ENCODE measurements around the gene PIK3R1. TPM values are rescaled to one million over a fixed set of nuclear protein-coding genes. Genes with fewer than 3 reads are reported as not detected.

The PIK3R1 gene
- total RNA-seq, 1 experiment from 2014 or later = 1.7 TPM

- H3K9me2 ChIP-seq (replicated peaks; ENCODE audit: low read length) = no peaks in the 10 kb centered on the region
- intact Hi-C loops (cut with micrococcal nuclease) = no loop called here
- no peak overlapping the region for H3K4me3 ChIP-seq (ENCODE audit: low read length)
- CTCF ChIA-PET = no interaction called here
- H3K79me2 ChIP-seq (ENCODE audit: low read length) = no peaks in the 10 kb centered on the region
- H4K20me1 ChIP-seq (ENCODE audit: low read length) = no peaks in the 10 kb centered on the region
- H3F3A ChIP-seq (ENCODE audit: low read length, unreplicated experiment) = no peaks in the 10 kb centered on the region
- H2AFZ ChIP-seq (ENCODE audit: low read length) = no peak overlapping the region
- BruUV-seq (replicated peaks) = no TSS peak
- no peaks in the 10 kb centered on the region for H3K4me1 ChIP-seq (ENCODE audit: insufficient read depth, low read length)
- no peak overlapping the region for H3K4me2 ChIP-seq (ENCODE audit: low read length)
- H3K27me3 ChIP-seq (ENCODE audit: low read length) = no peaks in the 10 kb centered on the region
- no peaks in the 10 kb centered on the region for H3K36me3 ChIP-seq (ENCODE audit: low read depth, low read length)
- no peak overlapping the region for H3K27ac ChIP-seq (ENCODE audit: low read length)
- ATAC-seq (no peak), DNase-seq (no peak)
- no peak overlapping the region for H3K9ac ChIP-seq (ENCODE audit: low read length)
- H3K9me3 ChIP-seq (ENCODE audit: low read length) = no peaks in the 10 kb centered on the region
- POLR2A ChIA-PET (ENCODE audit: unreplicated experiment) = no interaction called here
- TF ChIP-seq EZH2phosphoT487 (IDR thresholded peaks at IDR 0.05; ENCODE audit: borderline replicate concordance, low read length) (no peak), EZH2 (IDR thresholded peaks at IDR 0.05; ENCODE audit: low read length, unreplicated experiment) (no peak)
- TF ChIP-seq, protein P1, sequence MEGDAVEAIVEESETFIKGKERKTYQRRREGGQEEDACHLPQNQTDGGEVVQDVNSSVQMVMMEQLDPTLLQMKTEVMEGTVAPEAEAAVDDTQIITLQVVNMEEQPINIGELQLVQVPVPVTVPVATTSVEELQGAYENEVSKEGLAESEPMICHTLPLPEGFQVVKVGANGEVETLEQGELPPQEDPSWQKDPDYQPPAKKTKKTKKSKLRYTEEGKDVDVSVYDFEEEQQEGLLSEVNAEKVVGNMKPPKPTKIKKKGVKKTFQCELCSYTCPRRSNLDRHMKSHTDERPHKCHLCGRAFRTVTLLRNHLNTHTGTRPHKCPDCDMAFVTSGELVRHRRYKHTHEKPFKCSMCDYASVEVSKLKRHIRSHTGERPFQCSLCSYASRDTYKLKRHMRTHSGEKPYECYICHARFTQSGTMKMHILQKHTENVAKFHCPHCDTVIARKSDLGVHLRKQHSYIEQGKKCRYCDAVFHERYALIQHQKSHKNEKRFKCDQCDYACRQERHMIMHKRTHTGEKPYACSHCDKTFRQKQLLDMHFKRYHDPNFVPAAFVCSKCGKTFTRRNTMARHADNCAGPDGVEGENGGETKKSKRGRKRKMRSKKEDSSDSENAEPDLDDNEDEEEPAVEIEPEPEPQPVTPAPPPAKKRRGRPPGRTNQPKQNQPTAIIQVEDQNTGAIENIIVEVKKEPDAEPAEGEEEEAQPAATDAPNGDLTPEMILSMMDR (conservative IDR thresholded peaks at IDR 0.05; ENCODE audit: low read depth, low read length) = no peak
Measured at GRCh38 chr5:68227532-68228160, 12.1 kb downstream of the PIK3R1 start.

DNA sequence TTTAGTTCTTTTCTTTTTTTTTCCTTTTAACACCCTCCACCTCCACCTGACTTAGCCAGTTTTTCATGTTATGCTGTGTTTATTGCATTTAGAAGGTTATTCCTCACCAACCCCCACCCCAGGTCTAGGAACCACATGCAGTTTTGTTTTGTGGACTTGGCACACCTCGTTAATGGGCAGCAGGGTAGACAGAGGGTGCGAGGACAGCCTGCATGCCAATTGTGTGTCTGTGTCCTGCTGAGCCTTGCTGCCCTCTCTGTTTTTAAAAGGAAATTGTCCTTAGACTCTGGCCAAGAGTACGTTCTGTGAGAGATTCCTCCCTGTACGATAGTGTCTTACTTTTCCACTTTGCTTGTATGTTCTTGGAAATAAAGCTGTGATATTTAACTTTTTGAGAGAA lies 13.9 kb downstream of the PIK3R1 start:
- Histone ChIP-seq H3K27me3 (ENCODE audit: low read length) (no peaks in the 10 kb centered on the region), H3F3A (ENCODE audit: low read length, unreplicated experiment) (no peaks in the 10 kb centered on the region), H3K9ac (ENCODE audit: low read length) (no peak overlapping the region), H3K79me2 (ENCODE audit: low read length) (no peaks in the 10 kb centered on the region), H3K4me3 (ENCODE audit: low read length) (no peak overlapping the region), H3K4me1 (ENCODE audit: insufficient read depth, low read length) (no peaks in the 10 kb centered on the region), H3K36me3 (ENCODE audit: low read depth, low read length) (no peaks in the 10 kb centered on the region), H3K4me2 (ENCODE audit: low read length) (no peak overlapping the region), H4K20me1 (ENCODE audit: low read length) (no peaks in the 10 kb centered on the region), H3K9me2 (replicated peaks; ENCODE audit: low read length) (no peaks in the 10 kb centered on the region), H3K9me3 (ENCODE audit: low read length) (no peaks in the 10 kb centered on the region), H2AFZ (ENCODE audit: low read length) (no peak overlapping the region), H3K27ac (ENCODE audit: low read length) (no peak overlapping the region)
- intact Hi-C loops (cut with micrococcal nuclease) = no loop called here
- no TSS peak for BruUV-seq (replicated peaks)
- ATAC-seq = no peak
- DNase-seq = no peak
- ChIA-PET CTCF (no interaction called here), POLR2A (ENCODE audit: unreplicated experiment) (no interaction called here)
- TF ChIP-seq EZH2phosphoT487 (IDR thresholded peaks at IDR 0.05; ENCODE audit: borderline replicate concordance, low read length) (no peak), EZH2 (IDR thresholded peaks at IDR 0.05; ENCODE audit: low read length, unreplicated experiment) (no peak)
- TF ChIP-seq, protein P1 (conservative IDR thresholded peaks at IDR 0.05; ENCODE audit: low read depth, low read length) = no peak

DNA sequence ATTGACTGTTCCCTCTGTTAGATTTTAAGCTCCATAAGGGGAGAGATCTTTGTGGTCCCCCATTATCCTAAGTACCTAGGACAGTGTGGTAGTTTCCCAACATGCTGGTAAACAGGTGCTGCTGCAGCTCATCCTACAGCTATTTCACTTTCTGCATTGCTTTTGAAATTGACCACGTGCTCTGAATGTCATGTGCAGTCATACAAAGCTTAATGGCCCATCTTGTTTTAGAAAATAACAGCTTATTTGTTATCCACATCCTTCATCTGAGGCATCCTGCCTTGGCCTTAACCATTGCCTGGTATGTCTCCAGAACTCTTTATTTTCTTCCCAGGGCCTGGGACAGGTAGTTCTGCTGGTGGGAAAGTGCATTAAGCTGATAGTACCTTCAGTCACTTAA lies 14.7 kb downstream of the PIK3R1 start:
- H2AFZ ChIP-seq (ENCODE audit: low read length) = no peak overlapping the region
- no peaks in the 10 kb centered on the region for H3K9me3 ChIP-seq (ENCODE audit: low read length)
- no peak overlapping the region for H3K4me3 ChIP-seq (ENCODE audit: low read length)
- ATAC-seq (no peak), DNase-seq (no peak)
- ChIA-PET POLR2A (ENCODE audit: unreplicated experiment) (no interaction called here), CTCF (no interaction called here)
- TF ChIP-seq EZH2 (IDR thresholded peaks at IDR 0.05; ENCODE audit: low read length, unreplicated experiment) (no peak), EZH2phosphoT487 (IDR thresholded peaks at IDR 0.05; ENCODE audit: borderline replicate concordance, low read length) (no peak)
- TF ChIP-seq, protein P1 (conservative IDR thresholded peaks at IDR 0.05; ENCODE audit: low read depth, low read length) = no peak
- H3K79me2 ChIP-seq (ENCODE audit: low read length) = no peaks in the 10 kb centered on the region
- no peaks in the 10 kb centered on the region for H3F3A ChIP-seq (ENCODE audit: low read length, unreplicated experiment)
- no TSS peak for BruUV-seq (replicated peaks)
- no peaks in the 10 kb centered on the region for H3K9me2 ChIP-seq (replicated peaks; ENCODE audit: low read length)
- H3K27ac ChIP-seq (ENCODE audit: low read length) = no peak overlapping the region
- no peaks in the 10 kb centered on the region for H3K36me3 ChIP-seq (ENCODE audit: low read depth, low read length)
- intact Hi-C loops (cut with micrococcal nuclease) = no loop called here
- no peaks in the 10 kb centered on the region for H3K27me3 ChIP-seq (ENCODE audit: low read length)
- no peaks in the 10 kb centered on the region for H3K4me1 ChIP-seq (ENCODE audit: insufficient read depth, low read length)
- no peak overlapping the region for H3K9ac ChIP-seq (ENCODE audit: low read length)
- H3K4me2 ChIP-seq (ENCODE audit: low read length) = no peak overlapping the region
- no peaks in the 10 kb centered on the region for H4K20me1 ChIP-seq (ENCODE audit: low read length)

All from PC-3 (cell line).